HG03378 (cell line): Measurements from ENCODE around the gene RAD17.
"Not testable (repeated sequence)": the region's sequence is repeated elsewhere in the genome, so short reads cannot be mapped to it uniquely, and the experiment has no call there.

Source experiments
- ATAC-seq: cut with Tn5 transposase; IDR thresholded peaks from one replicate; pipeline ENCODE4 v1.9.1; 2021; ENCODE audit warnings: mild to moderate bottlenecking, moderate library complexity; ENCODE audit not compliant: unreplicated experiment

RAD17 gene

GRCh38 chr5:69454460-69455249, 85.0 kb downstream of the RAD17 start:
- no peak for ATAC-seq

GRCh38 chr5:69455428-69455988, 85.9 kb downstream of the RAD17 start:
- not testable (repeated sequence) for ATAC-seq

GRCh38 chr5:69462170-69462569, 92.6 kb downstream of the RAD17 start:
- no peak for ATAC-seq
